Stimulated activated CD8-positive, alpha-beta memory T cell treated with anti-CD3 and anti-CD28 coated beads, Interleukin-7, amount 100 ng/mL, for 24 hours (primary cell): ENCODE results near the gene IFI44.

Experiments used
- DNase-seq: peaks from one replicate; pipeline ENCODE4 v3.0.0-alpha.2; 2020; ENCODE audit warnings: low read depth

The IFI44 gene

GRCh38 chr1:78652019-78652560 is 2.5 kb downstream of the IFI44 start:
- no peak for DNase-seq

- no peak for DNase-seq
Observed at GRCh38 chr1:78658901-78659300, 9.3 kb downstream of the IFI44 start.

DNA sequence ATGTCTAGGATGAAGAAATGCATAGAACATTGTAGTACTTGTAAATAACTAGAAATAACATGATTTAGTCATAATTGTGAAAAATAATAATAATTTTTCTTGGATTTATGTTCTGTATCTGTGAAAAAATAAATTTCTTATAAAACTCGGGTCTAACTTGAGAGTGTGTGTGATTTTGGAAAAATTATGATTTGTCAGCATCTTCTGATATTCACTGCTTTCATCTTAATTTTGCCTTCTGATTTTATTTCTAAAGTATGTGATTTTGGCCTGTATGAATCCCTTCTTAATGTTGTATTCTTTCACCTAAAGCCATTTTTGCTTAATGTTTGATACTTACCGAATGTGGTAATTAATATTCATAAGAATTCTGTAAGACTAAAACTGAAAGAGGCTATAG is 14.3 kb downstream of the IFI44 start:
- DNase-seq = no peak

DNA sequence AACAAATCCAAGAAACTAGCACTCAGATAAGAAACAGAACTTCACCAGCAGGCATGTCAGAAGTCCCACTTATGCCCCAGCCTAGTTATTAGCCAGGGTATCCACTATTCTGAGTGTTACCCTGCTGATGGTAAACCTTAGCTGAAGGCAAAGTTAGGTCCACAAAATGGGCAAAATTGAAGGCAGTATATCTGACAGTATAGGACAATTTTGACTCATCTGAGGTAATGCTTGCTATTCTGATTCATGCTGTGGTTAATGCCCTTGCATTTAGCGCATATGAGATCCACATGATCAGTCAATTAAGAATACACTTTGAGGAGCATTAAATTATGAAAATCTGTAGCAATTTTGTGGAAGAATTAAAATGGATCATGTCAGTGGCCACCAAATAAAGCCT is 15.1 kb downstream of the IFI44 start:
- no peak for DNase-seq

DNA sequence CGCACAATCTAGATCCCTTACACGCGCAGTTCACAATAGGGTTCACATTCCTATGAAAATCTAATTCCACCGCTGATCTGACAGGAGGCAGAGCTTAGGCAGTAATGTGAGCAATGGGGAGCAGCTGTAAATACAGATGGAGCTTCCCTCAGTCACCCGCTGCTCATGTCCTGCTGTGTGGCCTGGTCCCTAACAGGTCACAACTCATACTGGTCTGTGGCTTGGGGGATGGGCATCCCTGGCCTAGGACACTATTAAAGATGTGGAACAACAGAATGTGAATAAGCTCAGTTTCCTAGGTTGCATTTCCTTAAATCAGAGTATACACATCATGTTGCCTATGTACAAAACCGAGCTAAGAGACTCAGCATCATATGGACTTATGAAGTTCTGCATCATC is 16.2 kb downstream of the IFI44 start:
- DNase-seq = no peak

DNA sequence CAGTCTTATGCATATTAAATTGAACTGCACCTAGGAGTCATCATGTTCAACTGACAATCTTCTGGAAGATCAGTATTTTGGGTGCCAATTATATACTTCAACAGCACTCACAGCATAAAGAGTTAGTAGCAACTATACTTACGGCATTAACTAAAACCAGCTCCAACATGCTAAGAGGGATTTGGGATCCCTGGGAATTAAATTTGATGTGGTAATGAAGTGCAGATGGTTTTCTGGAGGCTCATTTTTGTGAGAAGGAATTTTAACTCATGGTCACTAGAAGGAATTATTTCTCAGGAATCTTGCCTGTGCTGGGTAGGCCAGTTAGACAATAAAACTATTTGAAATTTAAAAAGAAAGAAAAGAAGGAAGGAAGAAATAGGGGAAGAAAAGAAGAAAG is 18.3 kb downstream of the IFI44 start:
- DNase-seq = no peak

DNA sequence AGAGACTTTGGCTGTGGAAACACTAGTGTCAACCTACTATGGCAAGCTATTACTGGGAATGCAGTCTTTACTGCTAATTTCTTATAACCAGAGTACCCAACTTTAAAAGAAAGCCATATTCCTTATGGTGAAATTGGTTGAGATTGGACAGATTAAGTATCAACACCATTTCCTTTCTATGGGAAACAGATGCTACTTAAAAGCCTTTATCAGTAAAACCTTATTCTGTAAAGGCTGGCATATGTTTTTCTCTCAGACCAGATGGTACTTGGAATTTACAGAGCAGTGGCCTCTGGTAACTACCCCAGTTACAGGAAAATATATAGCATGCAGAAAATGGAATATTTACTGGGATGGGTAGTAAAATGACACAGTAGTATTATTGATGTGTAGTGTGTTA is 18.8 kb downstream of the IFI44 start:
- no peak for DNase-seq

DNA sequence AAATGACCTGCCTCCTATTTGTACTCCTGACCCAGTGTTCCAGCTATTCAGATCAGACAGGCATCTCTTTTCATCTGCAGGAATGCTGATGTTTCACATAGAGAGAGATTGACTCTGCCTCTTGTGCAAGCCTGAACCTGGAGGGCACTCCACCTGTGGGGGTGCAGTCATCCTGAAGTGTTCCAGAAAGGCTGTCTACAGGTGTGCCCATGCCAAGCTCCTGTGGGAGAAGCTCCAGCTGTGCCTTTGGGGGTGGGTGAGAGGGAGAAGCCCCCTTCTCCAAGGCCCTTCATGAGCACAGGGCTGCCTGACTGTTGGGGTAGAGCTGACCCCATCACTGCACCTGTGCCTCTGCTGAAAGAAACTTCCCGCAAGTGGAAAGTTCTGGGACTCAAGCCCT is 22.8 kb downstream of the IFI44 start:
- no peak for DNase-seq

DNA sequence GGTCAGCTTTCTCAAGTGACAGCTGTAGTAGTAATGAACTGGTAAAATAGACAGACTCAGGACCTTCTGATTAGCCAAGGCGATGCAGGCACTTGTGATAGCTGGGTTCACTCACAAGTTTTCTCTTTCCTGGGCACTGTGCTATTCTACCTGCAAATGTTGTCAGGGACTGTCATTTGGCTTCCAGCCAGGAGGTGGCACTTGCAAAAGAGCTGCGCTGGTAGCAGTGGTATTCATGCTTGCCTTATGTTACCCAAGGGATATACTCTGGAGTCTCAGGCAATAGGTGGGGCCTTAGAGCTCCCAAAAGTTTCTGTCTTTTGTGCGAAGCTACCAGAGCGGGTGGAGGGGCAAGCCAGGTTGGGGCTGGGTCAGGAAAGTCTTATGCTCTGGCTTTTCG is 23.5 kb downstream of the IFI44 start:
- DNase-seq = no peak

DNA sequence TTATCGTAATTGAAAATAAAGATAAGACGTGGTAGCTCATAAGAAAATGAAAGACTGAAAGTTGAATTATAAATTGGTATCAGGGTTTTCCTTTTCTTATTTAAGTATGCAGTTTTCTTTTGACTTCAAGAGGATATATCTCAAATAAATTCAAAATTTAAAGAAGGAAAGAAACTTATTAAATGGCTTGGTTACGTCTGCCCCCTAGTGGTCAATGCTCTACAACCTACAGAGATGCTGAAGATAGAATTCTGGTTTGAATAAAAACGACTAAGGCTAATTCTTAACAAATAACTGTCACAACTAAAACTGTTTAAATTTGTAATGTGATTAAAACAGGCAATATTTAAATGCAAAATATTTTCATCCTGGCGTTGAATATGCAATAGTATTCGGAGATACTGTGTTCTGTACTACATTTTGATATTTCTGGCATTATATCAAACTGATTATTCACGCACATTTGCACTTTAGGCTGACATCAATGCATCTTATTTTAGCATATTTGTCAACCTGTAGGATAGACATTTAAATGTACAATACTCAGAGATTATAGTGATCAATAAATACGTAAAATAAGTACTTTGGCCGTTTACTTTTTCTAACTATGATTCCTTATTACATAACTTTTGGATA is 26.8 kb downstream of the IFI44 start:
- DNase-seq = no peak

DNA sequence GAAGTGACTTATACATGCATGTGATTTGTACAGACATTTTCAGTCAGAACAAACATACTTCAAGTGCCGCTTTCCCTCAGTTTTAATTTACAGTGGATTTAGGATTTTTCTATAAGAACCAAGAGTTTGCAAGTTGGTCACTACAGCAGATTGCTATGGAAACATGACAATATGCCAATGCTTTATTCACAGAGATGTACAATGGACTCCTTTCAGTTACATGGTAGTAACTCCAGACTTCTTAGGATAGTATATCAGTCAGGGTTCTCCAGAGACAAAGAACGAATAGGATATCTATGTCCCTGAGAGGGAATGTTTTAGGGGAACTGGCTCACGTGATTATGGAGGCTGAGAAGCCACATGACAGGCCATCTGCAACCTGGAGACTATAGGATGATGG is 27.4 kb downstream of the IFI44 start:
- DNase-seq = no peak

- DNase-seq = no peak
Observed at GRCh38 chr1:78677788-78678187, 28.2 kb downstream of the IFI44 start.

- DNase-seq = no peak
Observed at GRCh38 chr1:78678324-78678723, 28.7 kb downstream of the IFI44 start.

DNA sequence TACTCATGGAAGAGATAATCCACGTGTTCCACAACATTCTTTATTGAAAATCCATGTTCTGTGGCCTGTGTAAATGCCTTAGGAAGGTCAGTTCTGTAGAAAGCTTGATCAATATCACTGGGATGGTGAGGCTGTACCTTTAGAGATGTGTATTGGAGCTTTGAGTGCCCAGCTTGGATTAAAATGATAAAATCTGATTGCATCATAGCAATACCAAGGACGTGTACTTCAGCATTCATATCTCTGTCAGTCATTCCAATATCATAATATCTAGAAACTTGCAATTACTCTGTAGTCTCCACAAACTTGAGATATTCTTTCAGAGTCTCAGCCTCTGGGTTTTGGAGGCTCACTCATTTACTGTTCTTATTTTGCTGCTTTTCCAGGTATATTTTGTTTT is 31.6 kb downstream of the IFI44 start:
- DNase-seq = no peak

GRCh38 chr1:78682496-78682895 is 32.9 kb downstream of the IFI44 start:
- DNase-seq = no peak

DNA sequence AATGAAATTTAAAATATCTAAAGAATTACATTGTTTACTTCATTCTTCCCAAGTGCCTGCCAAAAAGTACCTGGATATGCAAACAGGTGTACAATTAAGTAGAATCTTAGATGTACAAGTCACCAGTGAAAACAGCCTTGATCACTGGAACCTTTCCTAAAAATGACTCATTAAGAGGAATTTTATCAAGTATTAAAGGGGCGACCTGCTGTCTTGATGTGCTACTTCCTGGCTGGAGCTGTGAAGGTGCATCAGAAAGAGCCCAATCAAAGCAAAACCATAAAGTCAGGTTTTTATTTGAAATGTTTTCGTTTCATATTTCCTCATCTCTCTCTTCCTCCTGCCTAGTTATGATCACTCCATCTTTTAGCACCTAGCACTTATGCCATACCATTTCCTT is 33.4 kb downstream of the IFI44 start:
- no peak for DNase-seq

DNA sequence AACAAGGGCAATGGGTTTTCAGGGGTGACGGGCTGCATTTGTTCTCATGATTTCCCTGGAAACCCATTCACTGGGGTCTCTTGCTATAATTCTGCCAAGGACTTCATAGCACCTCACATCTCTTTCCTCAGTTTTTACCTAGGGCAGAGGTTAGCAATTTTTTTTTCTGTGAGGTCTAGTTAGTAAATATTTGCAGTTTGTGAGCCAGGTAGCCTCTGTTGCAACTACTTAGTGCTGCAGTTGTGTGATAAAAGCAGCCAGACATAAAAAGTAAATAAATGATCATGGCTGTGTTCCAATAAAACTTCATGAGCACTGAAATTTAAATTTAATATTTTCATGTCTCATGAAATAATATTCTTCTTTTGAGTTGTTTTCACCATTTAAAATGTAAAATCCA is 37.7 kb downstream of the IFI44 start:
- no peak for DNase-seq

DNA sequence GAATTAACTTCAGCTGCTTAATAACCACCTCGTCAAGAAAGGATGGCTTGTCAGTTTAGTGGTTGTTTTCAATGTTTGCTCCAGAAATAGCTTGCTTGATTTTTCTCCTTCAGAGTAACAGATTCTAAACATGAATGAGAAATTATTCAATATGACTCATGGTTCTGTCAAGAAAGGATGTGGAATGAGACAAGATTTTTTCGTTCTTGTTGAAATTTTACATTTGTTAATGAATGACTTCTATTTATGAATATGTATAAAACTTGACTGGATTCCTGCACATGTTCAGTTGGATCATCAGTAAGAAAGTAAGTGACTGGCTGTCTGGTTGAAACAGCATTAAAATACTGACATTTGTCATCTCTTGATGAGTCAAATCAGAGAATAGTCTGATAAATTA is 38.3 kb downstream of the IFI44 start:
- no peak for DNase-seq

DNA sequence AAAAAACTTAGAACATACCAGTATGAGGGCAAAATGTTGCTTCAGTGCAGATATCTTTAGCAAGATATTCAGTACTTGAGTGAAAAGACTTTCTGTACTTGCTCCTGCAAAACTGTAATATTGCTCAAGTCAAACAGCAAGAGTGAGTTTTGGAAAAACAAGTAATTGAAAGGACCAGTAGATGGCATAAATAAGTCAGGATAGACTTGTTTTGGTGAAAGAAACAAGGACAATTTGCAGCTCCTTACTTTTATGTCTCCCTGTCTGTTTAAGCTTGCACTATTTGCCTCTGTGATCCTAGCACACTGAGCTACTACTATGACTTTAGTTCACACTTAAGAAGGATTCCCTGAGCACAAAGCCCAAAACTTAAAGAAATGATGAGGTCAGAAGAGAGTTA is 39.1 kb downstream of the IFI44 start:
- no peak for DNase-seq

GRCh38 chr1:78690516-78690915 is 40.9 kb downstream of the IFI44 start:
- no peak for DNase-seq

- DNase-seq = no peak
Observed at GRCh38 chr1:78691995-78692747, 42.5 kb downstream of the IFI44 start.

- DNase-seq = no peak
Observed at GRCh38 chr1:78699813-78700212, 50.2 kb downstream of the IFI44 start.

DNA sequence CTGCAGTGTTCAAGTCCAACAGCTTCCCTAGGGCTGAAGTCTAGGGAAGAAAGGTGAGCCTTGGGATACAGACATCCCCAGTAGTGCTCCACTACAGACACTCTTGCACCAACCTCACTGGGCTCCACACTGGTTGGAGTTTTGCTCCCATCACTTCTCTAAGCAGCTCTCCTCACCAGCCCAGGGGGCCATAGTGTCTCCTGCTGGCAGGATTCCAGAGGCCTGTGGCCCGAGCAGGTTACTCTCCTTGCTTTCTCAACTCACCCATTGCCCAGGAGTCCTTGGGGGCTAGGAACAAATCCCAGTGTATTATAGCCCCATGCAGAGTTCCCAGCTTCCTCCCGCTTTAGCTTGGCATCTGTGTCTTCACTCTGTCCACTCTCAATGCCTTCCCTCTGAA is 52.8 kb downstream of the IFI44 start:
- DNase-seq = no peak

DNA sequence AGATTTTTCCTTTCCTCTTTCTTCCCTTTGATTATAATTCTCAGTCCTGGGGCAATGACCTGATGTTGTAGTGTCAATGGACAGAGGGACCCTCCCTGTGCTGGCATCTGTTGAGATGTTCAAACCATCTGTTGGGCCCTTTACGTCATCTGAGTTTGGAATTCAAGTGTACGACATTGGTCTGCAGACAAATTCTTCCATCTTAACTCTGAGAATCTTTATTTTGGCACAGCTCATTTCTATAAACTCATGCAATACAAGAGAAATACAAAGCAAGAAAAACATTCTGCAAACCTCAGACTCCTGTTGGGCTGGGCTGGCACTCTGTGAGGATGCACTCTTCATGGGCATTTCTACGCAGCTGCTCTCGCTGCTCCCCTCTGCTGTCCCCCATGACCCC is 54.2 kb downstream of the IFI44 start:
- DNase-seq = no peak
